ENCODE data around the gene CRTAP. TPM values are rescaled to one million over a fixed set of nuclear protein-coding genes. Genes with fewer than 3 reads are reported as not detected.

CRTAP gene
- polyA plus RNA-seq, 3 donors: 134 to 321 (median 317) TPM

DNA sequence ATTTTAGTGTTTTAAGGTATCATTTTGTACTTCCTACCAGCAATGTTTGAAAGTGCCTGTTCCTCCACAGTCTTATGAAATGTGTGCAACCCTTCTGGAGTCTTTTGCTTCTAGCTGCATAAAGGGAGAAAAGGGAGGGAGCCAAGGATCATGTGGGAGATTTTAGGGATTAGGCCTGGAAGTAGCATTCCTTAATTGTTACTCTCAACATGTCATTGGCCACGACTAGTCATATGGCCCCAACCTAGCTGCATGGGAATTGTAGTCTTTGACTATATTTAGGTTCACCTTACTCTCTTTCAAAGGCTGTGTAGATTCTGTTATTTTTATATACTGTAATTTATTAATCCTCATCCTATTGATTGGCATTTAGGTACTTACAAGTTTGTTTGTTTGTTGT, 14.9 kb downstream of the CRTAP start:
- TF ChIP-seq, protein P1, sequence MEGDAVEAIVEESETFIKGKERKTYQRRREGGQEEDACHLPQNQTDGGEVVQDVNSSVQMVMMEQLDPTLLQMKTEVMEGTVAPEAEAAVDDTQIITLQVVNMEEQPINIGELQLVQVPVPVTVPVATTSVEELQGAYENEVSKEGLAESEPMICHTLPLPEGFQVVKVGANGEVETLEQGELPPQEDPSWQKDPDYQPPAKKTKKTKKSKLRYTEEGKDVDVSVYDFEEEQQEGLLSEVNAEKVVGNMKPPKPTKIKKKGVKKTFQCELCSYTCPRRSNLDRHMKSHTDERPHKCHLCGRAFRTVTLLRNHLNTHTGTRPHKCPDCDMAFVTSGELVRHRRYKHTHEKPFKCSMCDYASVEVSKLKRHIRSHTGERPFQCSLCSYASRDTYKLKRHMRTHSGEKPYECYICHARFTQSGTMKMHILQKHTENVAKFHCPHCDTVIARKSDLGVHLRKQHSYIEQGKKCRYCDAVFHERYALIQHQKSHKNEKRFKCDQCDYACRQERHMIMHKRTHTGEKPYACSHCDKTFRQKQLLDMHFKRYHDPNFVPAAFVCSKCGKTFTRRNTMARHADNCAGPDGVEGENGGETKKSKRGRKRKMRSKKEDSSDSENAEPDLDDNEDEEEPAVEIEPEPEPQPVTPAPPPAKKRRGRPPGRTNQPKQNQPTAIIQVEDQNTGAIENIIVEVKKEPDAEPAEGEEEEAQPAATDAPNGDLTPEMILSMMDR (IDR thresholded peaks at IDR 0.05): no peak
- Histone ChIP-seq H4K20me1 (ENCODE audit: insufficient read depth, low read length) (peaks cover 15% of the 10 kb centered on the region), H3K36me3 (replicated peaks in 1 of 2; ENCODE audit: control insufficient read depth in 1 of 2, insufficient read depth in 2 of 2, low read length in 2 of 2) (peaks cover 82 to 95% of the 10 kb centered on the region in 2 donors), H3K9me3 (replicated peaks in 1 of 2; ENCODE audit: control insufficient read depth in 1 of 2, insufficient read depth in 1 of 2, low read length in 2 of 2) (no peaks in the 10 kb centered on the region), H3K9ac (ENCODE audit: insufficient read depth, low read length, poor library complexity, severe bottlenecking) (no peak overlapping the region), H3K4me3 (replicated peaks in 1 of 3; ENCODE audit: low read depth in 2 of 3, low read length in 3 of 3) (no peak overlapping the region), H3K27ac (ENCODE audit: low read depth in 1 of 2, low read length in 2 of 2) (no peak overlapping the region), H3K27me3 (ENCODE audit: control insufficient read depth in 2 of 2, insufficient read depth in 2 of 2, low read length in 2 of 2) (no peaks in the 10 kb centered on the region), H3K4me2 (replicated peaks; ENCODE audit: extremely low read depth, low read length, poor library complexity, severe bottlenecking) (no peak overlapping the region), H2AFZ (ENCODE audit: insufficient read depth, low read depth, low read length, poor library complexity, severe bottlenecking) (no peak overlapping the region), H3K4me1 (ENCODE audit: control insufficient read depth in 1 of 2, insufficient read depth in 2 of 2, low read length in 2 of 2) (no peaks in the 10 kb centered on the region), H3K79me2 (ENCODE audit: insufficient read depth, low read length) (no peaks in the 10 kb centered on the region)
- WGBS (ENCODE audit: insufficient coverage): no CpG with 5 or more reads among the region's 1 CpG
- no peak overlapping the region for H3K27ac Mint-ChIP-seq
- peaks cover 2% of the 10 kb centered on the region for H3K4me1 Mint-ChIP-seq
- intact Hi-C loops (cut with micrococcal nuclease): no loop called here
- peaks cover 62 to 88% of the 10 kb centered on the region in 2 donors for H3K36me3 Mint-ChIP-seq
- no peak overlapping the region for H3K4me3 Mint-ChIP-seq
- no peak for DNase-seq
- no peaks in the 10 kb centered on the region for H3K9me3 Mint-ChIP-seq
- no peaks in the 10 kb centered on the region for H3K27me3 Mint-ChIP-seq (ENCODE audit: low read depth in 3 of 3)

DNA sequence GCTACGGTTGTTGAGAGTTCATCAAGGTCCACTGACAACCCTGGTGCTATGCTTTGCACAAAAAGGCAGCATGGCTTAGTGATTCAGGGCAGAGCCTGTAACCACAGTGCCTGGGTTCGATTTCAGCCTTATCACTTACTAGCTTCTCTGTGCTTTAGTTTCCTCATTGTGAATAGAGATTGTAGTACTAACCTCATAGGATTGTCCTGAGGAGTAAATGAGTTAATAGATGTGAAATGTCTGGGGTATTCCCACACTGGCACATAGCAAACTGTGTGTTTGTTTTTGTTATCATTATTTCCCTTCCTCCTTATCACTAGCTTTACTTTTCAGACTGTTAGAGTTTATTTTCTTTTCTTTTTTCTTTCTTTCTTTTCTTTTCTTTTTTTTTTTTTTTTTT, 16.3 kb downstream of the CRTAP start:
- 100% methylated on average over 1 of the region's 2 CpGs for WGBS (ENCODE audit: insufficient coverage)
- Mint-ChIP-seq H3K4me3 (no peak overlapping the region), H3K9me3 (no peaks in the 10 kb centered on the region), H3K36me3 (peaks cover 63 to 89% of the 10 kb centered on the region in 2 donors), H3K27ac (no peak overlapping the region), H3K4me1 (no peaks in the 10 kb centered on the region), H3K27me3 (ENCODE audit: low read depth in 3 of 3) (no peaks in the 10 kb centered on the region)
- Histone ChIP-seq H3K9me3 (replicated peaks in 1 of 2; ENCODE audit: control insufficient read depth in 1 of 2, insufficient read depth in 1 of 2, low read length in 2 of 2) (no peaks in the 10 kb centered on the region), H3K79me2 (ENCODE audit: insufficient read depth, low read length) (no peaks in the 10 kb centered on the region), H4K20me1 (ENCODE audit: insufficient read depth, low read length) (peaks cover 13% of the 10 kb centered on the region), H3K4me2 (replicated peaks; ENCODE audit: extremely low read depth, low read length, poor library complexity, severe bottlenecking) (no peak overlapping the region), H3K4me3 (replicated peaks in 1 of 3; ENCODE audit: low read depth in 2 of 3, low read length in 3 of 3) (no peak overlapping the region), H3K36me3 (replicated peaks in 1 of 2; ENCODE audit: control insufficient read depth in 1 of 2, insufficient read depth in 2 of 2, low read length in 2 of 2) (peaks cover 82 to 95% of the 10 kb centered on the region in 2 donors), H3K27ac (ENCODE audit: low read depth in 1 of 2, low read length in 2 of 2) (no peak overlapping the region), H3K4me1 (ENCODE audit: control insufficient read depth in 1 of 2, insufficient read depth in 2 of 2, low read length in 2 of 2) (no peaks in the 10 kb centered on the region), H2AFZ (ENCODE audit: insufficient read depth, low read depth, low read length, poor library complexity, severe bottlenecking) (no peak overlapping the region), H3K9ac (ENCODE audit: insufficient read depth, low read length, poor library complexity, severe bottlenecking) (no peak overlapping the region), H3K27me3 (ENCODE audit: control insufficient read depth in 2 of 2, insufficient read depth in 2 of 2, low read length in 2 of 2) (no peaks in the 10 kb centered on the region)
- no peak for DNase-seq
- intact Hi-C loops (cut with micrococcal nuclease): loop anchor here (5.0 kb wide), 1 partner anchor 242 kb away; no protein-coding TSS in a partner anchor
- TF ChIP-seq, protein P1 (IDR thresholded peaks at IDR 0.05): no peak

Data from CD14-positive monocyte (primary cell).